WTC11 (cell line): ENCODE measurements around the gene SCUBE1. TPM values are rescaled to one million over a fixed set of nuclear protein-coding genes. Genes with fewer than 3 reads are reported as not detected.

ENCODE experiments used
- ATAC-seq: fragments of 200-7000 bp; cut with Tn5 transposase; 2 replicates; pipeline ENCODE4 v1.10.0; 2021; ENCODE audit warnings: mild to moderate bottlenecking, moderate library complexity
- CTCF ChIA-PET: fragments of 300-600 bp; sonication (Branson Sonifier 250); formaldehyde crosslinking; loops from one replicate; lab custom pipeline; 2021; ENCODE audit warnings: antibody characterized with exemption; lab: Charles Lee
- POLR2A ChIA-PET: fragments of 350-600 bp; sonication (Branson Sonifier 250); formaldehyde crosslinking; loops from one replicate; lab custom pipeline; 2021; ENCODE audit warnings: antibody characterized with exemption; lab: Charles Lee
- DNase-seq: peaks from one replicate; pipeline ENCODE4 v3.0.0; 2021; ENCODE audit warnings: low spot score
- H3K27ac Mint-ChIP-seq: 2 replicates; pipeline ENCODE4 v1.8.0; 2021; ENCODE audit warnings: mixed read lengths
- H3K27me3 Mint-ChIP-seq: 2 replicates; pipeline ENCODE4 v1.8.0; 2021; ENCODE audit warnings: low read depth, mild to moderate bottlenecking, moderate library complexity, mixed read lengths
- H3K36me3 Mint-ChIP-seq: 2 replicates; pipeline ENCODE4 v1.8.0; 2021; ENCODE audit warnings: mixed read lengths
- H3K4me1 Mint-ChIP-seq: 2 replicates; pipeline ENCODE4 v1.8.0; 2022; ENCODE audit warnings: mixed read lengths
- H3K4me3 Mint-ChIP-seq: 2 replicates; pipeline ENCODE4 v1.8.0; 2021; ENCODE audit warnings: mild to moderate bottlenecking, moderate library complexity, mixed read lengths
- H3K9me3 Mint-ChIP-seq: 2 replicates; pipeline ENCODE4 v1.8.0; 2021; ENCODE audit warnings: mixed read lengths
- EMX1 ChIP-seq: fragments of 250-450 bp; sonication (Bioruptor Pico); IDR thresholded peaks from 2 replicates; pipeline ENCODE4 v1.8.0; 2021; ENCODE audit warnings: mild to moderate bottlenecking
- FOXP1 ChIP-seq: sonication (generic); formaldehyde crosslinking; IDR thresholded peaks from 2 replicates; pipeline ENCODE4 v1.8.0; 2022; ENCODE audit warnings: missing genetic modification reagents, mild to moderate bottlenecking, moderate library complexity, borderline replicate concordance
- GRHL2 ChIP-seq: fragments of 250-450 bp; sonication (Bioruptor Pico); IDR thresholded peaks from 2 replicates; pipeline ENCODE4 v1.8.0; 2022; ENCODE audit warnings: mild to moderate bottlenecking, moderate library complexity; ENCODE audit not compliant: insufficient replicate concordance, severe bottlenecking
- JUN ChIP-seq: sonication (generic); formaldehyde crosslinking; IDR thresholded peaks from 2 replicates; pipeline ENCODE4 v1.8.0; 2023; ENCODE audit warnings: mild to moderate bottlenecking, missing genetic modification reagents
- MYBL2 ChIP-seq: sonication (generic); formaldehyde crosslinking; IDR thresholded peaks from 2 replicates; pipeline ENCODE4 v1.8.1; 2023; ENCODE audit warnings: mild to moderate bottlenecking, moderate library complexity, missing genetic modification reagents
- OVOL2 ChIP-seq: fragments of 250-450 bp; sonication (Bioruptor Pico); IDR thresholded peaks from 2 replicates; pipeline ENCODE4 v1.9.0; 2021; ENCODE audit warnings: mild to moderate bottlenecking, borderline replicate concordance
- PRRX2 ChIP-seq: fragments of 250-450 bp; sonication (Bioruptor Pico); IDR thresholded peaks from 2 replicates; pipeline ENCODE4 v1.8.0; 2021; ENCODE audit warnings: mild to moderate bottlenecking
- SMAD4 ChIP-seq: sonication (generic); formaldehyde crosslinking; IDR thresholded peaks from 2 replicates; pipeline ENCODE4 v1.8.0; 2022; ENCODE audit warnings: mild to moderate bottlenecking, missing genetic modification reagents
- SOX15 ChIP-seq: fragments of 250-450 bp; sonication (Bioruptor Pico); IDR thresholded peaks from 2 replicates; pipeline ENCODE4 v1.9.0; 2021; ENCODE audit warnings: mild to moderate bottlenecking
- TEAD1 ChIP-seq: sonication (generic); formaldehyde crosslinking; IDR thresholded peaks from 2 replicates; pipeline ENCODE4 v1.8.0; 2022; ENCODE audit warnings: mild to moderate bottlenecking, missing genetic modification reagents
- ZNF138 ChIP-seq: sonication (generic); formaldehyde crosslinking; conservative IDR thresholded peaks from 2 replicates; pipeline ENCODE4 v1.8.1; 2022; ENCODE audit warnings: mild to moderate bottlenecking, moderate library complexity, missing genetic modification reagents
- ZNF396 ChIP-seq: fragments of 250-450 bp; sonication (Bioruptor Pico); IDR thresholded peaks from 2 replicates; pipeline ENCODE4 v1.8.0; 2021; ENCODE audit warnings: mild to moderate bottlenecking, moderate library complexity, borderline replicate concordance
- ZNF671 ChIP-seq: fragments of 250-450 bp; sonication (Bioruptor Pico); IDR thresholded peaks from 2 replicates; pipeline ENCODE4 v1.8.0; 2021; ENCODE audit warnings: mild to moderate bottlenecking
- total RNA-seq: library from RNA; stranded (reverse); gene quantifications from 3 replicates; pipeline ENCODE4 v1.2.3, GENCODE V29; 2021
- TF ChIP-seq, protein P1 (sequence below): sonication (generic); formaldehyde crosslinking; IDR thresholded peaks from 2 replicates; pipeline ENCODE4 v1.8.1; 2022; ENCODE audit warnings: low read depth, mild to moderate bottlenecking, moderate library complexity, missing genetic modification reagents, borderline replicate concordance
- TF ChIP-seq, protein P2 (sequence below): sonication (generic); formaldehyde crosslinking; IDR thresholded peaks from 2 replicates; pipeline ENCODE4 v1.8.0; 2022; ENCODE audit warnings: mild to moderate bottlenecking, missing genetic modification reagents
- TF ChIP-seq, protein P3 (sequence below): sonication (generic); formaldehyde crosslinking; IDR thresholded peaks from 2 replicates; pipeline ENCODE4 v1.8.1; 2023; ENCODE audit warnings: mild to moderate bottlenecking, missing genetic modification reagents
- TF ChIP-seq, protein P4 (sequence below): sonication (generic); formaldehyde crosslinking; IDR thresholded peaks from 2 replicates; pipeline ENCODE4 v1.8.0; 2023; ENCODE audit warnings: missing genetic modification reagents, mild to moderate bottlenecking, borderline replicate concordance
- TF ChIP-seq, protein P5 (sequence below): fragments of 250-450 bp; sonication (Bioruptor Pico); IDR thresholded peaks from 2 replicates; pipeline ENCODE4 v1.9.0; 2021; ENCODE audit warnings: mild to moderate bottlenecking
- TF ChIP-seq, protein P6 (sequence below): sonication (generic); formaldehyde crosslinking; IDR thresholded peaks from 2 replicates; pipeline ENCODE4 v1.8.1; 2023; ENCODE audit warnings: mild to moderate bottlenecking, missing genetic modification reagents, moderate library complexity
- TF ChIP-seq, protein P7 (sequence below): sonication (generic); formaldehyde crosslinking; conservative IDR thresholded peaks from 2 replicates; pipeline ENCODE4 v1.8.1; 2022; ENCODE audit warnings: mild to moderate bottlenecking, missing genetic modification reagents

SCUBE1 gene
- total RNA-seq, 1 experiment from 2014 or later = 6.9 TPM

DNA sequence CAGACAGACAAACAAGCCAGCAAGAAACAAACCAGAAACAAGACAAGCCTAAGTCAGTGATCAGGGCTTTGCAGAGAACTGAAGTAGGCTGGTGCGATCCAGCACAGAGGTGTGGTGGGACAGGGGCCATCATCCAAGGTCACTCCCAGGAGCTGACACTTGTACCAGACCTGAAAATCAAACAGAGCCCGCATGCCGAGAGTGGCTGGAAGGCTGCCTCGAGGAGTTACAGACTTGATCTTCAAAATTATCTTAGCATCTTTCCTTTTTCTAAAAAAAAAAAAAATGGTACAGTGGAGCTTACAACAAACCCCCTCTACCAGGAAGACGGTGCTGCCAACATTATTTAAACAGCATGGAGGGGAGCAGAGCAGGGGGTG is 8.8 kb upstream of the SCUBE1 start:
- ChIA-PET CTCF (interaction anchor here (0.6 to 1.5 kb wide), 3 partner anchors 78 to 124 kb away, joined by 3 to 6 read pairs (median 4); no protein-coding TSS in a partner anchor), POLR2A (no interaction called here)
- Mint-ChIP-seq H3K4me1 (peaks cover 7% of the 10 kb centered on the region), H3K27ac (no peak overlapping the region), H3K27me3 (peaks cover 4% of the 10 kb centered on the region), H3K9me3 (peaks cover 4% of the 10 kb centered on the region), H3K36me3 (no peaks in the 10 kb centered on the region), H3K4me3 (no peak overlapping the region)
- DNase-seq = no peak
- no peak for ATAC-seq
- TF ChIP-seq, protein P1, sequence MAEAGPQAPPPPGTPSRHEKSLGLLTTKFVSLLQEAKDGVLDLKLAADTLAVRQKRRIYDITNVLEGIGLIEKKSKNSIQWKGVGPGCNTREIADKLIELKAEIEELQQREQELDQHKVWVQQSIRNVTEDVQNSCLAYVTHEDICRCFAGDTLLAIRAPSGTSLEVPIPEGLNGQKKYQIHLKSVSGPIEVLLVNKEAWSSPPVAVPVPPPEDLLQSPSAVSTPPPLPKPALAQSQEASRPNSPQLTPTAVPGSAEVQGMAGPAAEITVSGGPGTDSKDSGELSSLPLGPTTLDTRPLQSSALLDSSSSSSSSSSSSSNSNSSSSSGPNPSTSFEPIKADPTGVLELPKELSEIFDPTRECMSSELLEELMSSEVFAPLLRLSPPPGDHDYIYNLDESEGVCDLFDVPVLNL (CRISPR knock-in tag) = no peak
- TF ChIP-seq GRHL2 (CRISPR knock-in tag) = no peak
- TF ChIP-seq PRRX2 = no peak
- no peak for TF ChIP-seq ZNF671 (CRISPR knock-in tag)

DNA sequence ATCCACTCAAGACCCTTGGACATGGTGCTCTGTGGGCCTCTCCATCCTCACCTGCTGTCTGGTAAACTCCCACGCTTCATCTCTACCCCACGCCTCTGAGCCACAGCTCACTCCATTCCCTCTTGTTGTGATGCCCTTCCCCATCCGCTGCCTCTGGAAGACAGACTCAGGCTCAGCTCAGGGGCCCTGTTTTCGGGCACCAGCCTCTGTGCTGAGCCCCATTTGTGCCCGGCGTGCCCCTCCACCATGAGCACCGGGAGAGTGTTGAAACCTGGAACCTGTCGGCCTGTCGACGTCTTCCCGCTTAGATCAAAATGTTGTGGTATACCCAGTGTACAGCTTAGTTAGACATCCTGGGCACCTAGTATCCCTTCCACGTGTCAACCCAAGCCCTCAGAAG is 6.5 kb upstream of the SCUBE1 start:
- POLR2A ChIA-PET = no interaction called here
- ATAC-seq (no peak), DNase-seq (no peak)
- CTCF ChIA-PET = interaction anchor here (0.7 to 1.0 kb wide), 4 partner anchors 76 to 79 kb away, joined by 3 to 9 read pairs (median 4); no protein-coding TSS in a partner anchor
- H3K27me3 Mint-ChIP-seq = peaks cover 22% of the 10 kb centered on the region
- H3K4me1 Mint-ChIP-seq = peaks cover 23% of the 10 kb centered on the region
- H3K9me3 Mint-ChIP-seq = peaks cover 4% of the 10 kb centered on the region
- no peaks in the 10 kb centered on the region for H3K36me3 Mint-ChIP-seq
- TF ChIP-seq, protein P2, sequence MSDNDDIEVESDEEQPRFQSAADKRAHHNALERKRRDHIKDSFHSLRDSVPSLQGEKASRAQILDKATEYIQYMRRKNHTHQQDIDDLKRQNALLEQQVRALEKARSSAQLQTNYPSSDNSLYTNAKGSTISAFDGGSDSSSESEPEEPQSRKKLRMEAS (CRISPR knock-in tag) = no peak
- TF ChIP-seq EMX1 (CRISPR knock-in tag) (no peak), MYBL2 (no peak), JUN (CRISPR knock-in tag) (no peak), SOX15 (CRISPR knock-in tag) (no peak), ZNF396 (no peak), TEAD1 (CRISPR knock-in tag) (no peak), FOXP1 (CRISPR knock-in tag) (no peak), ZNF138 (CRISPR knock-in tag) (no peak), OVOL2 (CRISPR knock-in tag) (no peak), SMAD4 (no peak), ZNF671 (CRISPR knock-in tag) (no peak)
- TF ChIP-seq, protein P3, sequence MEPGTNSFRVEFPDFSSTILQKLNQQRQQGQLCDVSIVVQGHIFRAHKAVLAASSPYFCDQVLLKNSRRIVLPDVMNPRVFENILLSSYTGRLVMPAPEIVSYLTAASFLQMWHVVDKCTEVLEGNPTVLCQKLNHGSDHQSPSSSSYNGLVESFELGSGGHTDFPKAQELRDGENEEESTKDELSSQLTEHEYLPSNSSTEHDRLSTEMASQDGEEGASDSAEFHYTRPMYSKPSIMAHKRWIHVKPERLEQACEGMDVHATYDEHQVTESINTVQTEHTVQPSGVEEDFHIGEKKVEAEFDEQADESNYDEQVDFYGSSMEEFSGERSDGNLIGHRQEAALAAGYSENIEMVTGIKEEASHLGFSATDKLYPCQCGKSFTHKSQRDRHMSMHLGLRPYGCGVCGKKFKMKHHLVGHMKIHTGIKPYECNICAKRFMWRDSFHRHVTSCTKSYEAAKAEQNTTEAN (CRISPR knock-in tag) = no peak
- TF ChIP-seq, protein P4, sequence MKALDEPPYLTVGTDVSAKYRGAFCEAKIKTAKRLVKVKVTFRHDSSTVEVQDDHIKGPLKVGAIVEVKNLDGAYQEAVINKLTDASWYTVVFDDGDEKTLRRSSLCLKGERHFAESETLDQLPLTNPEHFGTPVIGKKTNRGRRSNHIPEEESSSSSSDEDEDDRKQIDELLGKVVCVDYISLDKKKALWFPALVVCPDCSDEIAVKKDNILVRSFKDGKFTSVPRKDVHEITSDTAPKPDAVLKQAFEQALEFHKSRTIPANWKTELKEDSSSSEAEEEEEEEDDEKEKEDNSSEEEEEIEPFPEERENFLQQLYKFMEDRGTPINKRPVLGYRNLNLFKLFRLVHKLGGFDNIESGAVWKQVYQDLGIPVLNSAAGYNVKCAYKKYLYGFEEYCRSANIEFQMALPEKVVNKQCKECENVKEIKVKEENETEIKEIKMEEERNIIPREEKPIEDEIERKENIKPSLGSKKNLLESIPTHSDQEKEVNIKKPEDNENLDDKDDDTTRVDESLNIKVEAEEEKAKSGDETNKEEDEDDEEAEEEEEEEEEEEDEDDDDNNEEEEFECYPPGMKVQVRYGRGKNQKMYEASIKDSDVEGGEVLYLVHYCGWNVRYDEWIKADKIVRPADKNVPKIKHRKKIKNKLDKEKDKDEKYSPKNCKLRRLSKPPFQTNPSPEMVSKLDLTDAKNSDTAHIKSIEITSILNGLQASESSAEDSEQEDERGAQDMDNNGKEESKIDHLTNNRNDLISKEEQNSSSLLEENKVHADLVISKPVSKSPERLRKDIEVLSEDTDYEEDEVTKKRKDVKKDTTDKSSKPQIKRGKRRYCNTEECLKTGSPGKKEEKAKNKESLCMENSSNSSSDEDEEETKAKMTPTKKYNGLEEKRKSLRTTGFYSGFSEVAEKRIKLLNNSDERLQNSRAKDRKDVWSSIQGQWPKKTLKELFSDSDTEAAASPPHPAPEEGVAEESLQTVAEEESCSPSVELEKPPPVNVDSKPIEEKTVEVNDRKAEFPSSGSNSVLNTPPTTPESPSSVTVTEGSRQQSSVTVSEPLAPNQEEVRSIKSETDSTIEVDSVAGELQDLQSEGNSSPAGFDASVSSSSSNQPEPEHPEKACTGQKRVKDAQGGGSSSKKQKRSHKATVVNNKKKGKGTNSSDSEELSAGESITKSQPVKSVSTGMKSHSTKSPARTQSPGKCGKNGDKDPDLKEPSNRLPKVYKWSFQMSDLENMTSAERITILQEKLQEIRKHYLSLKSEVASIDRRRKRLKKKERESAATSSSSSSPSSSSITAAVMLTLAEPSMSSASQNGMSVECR (CRISPR knock-in tag) = no peak
- TF ChIP-seq, protein P5, sequence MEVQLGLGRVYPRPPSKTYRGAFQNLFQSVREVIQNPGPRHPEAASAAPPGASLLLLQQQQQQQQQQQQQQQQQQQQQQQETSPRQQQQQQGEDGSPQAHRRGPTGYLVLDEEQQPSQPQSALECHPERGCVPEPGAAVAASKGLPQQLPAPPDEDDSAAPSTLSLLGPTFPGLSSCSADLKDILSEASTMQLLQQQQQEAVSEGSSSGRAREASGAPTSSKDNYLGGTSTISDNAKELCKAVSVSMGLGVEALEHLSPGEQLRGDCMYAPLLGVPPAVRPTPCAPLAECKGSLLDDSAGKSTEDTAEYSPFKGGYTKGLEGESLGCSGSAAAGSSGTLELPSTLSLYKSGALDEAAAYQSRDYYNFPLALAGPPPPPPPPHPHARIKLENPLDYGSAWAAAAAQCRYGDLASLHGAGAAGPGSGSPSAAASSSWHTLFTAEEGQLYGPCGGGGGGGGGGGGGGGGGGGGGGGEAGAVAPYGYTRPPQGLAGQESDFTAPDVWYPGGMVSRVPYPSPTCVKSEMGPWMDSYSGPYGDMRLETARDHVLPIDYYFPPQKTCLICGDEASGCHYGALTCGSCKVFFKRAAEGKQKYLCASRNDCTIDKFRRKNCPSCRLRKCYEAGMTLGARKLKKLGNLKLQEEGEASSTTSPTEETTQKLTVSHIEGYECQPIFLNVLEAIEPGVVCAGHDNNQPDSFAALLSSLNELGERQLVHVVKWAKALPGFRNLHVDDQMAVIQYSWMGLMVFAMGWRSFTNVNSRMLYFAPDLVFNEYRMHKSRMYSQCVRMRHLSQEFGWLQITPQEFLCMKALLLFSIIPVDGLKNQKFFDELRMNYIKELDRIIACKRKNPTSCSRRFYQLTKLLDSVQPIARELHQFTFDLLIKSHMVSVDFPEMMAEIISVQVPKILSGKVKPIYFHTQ (CRISPR knock-in tag) = no peak
- TF ChIP-seq, protein P6, sequence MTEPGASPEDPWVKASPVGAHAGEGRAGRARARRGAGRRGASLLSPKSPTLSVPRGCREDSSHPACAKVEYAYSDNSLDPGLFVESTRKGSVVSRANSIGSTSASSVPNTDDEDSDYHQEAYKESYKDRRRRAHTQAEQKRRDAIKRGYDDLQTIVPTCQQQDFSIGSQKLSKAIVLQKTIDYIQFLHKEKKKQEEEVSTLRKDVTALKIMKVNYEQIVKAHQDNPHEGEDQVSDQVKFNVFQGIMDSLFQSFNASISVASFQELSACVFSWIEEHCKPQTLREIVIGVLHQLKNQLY (CRISPR knock-in tag) = no peak
- TF ChIP-seq, protein P7, sequence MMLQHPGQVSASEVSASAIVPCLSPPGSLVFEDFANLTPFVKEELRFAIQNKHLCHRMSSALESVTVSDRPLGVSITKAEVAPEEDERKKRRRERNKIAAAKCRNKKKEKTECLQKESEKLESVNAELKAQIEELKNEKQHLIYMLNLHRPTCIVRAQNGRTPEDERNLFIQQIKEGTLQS (CRISPR knock-in tag) = no peak
- H3K27ac Mint-ChIP-seq = no peak overlapping the region
- no peak overlapping the region for H3K4me3 Mint-ChIP-seq
